ENCODE results near the gene PFKM.

- no peak for TF ChIP-seq BACH1 (tag; IDR thresholded peaks at IDR 0.05)
- no peak for TF ChIP-seq CTCF (IDR thresholded peaks at IDR 0.05 in 2 of 3, conservative IDR thresholded peaks at IDR 0.05 in 1 of 3; ENCODE audit: insufficient read depth in 2 of 3, low read depth in 1 of 3, low read length in 3 of 3)
- TF ChIP-seq TEAD4 (IDR thresholded peaks at IDR 0.05; ENCODE audit: low read length), result no peak
- TF ChIP-seq TEAD4 (CRISPR knock-in tag; IDR thresholded peaks at IDR 0.05; ENCODE audit: borderline replicate concordance), result no peak
- TF ChIP-seq HDGF (IDR thresholded peaks at IDR 0.05), result no peak
- no peak for TF ChIP-seq RCOR1 (IDR thresholded peaks at IDR 0.05; ENCODE audit: borderline replicate concordance in 1 of 2, low read depth in 2 of 2, low read length in 2 of 2)
- no peak for TF ChIP-seq MAX (CRISPR knock-in tag; IDR thresholded peaks at IDR 0.05)
- no peak for TF ChIP-seq TCF7 (IDR thresholded peaks at IDR 0.05; ENCODE audit: borderline replicate concordance)
Measured at GRCh38 chr12:48080285-48080684, 38.9 kb upstream of the PFKM start.
